ENCODE data around the gene CD151. TPM values are rescaled to one million over a fixed set of nuclear protein-coding genes. Genes with fewer than 3 reads are reported as not detected.

CD151 gene
- total RNA-seq, 1 experiment from 2014 or later = 482 TPM

DNA sequence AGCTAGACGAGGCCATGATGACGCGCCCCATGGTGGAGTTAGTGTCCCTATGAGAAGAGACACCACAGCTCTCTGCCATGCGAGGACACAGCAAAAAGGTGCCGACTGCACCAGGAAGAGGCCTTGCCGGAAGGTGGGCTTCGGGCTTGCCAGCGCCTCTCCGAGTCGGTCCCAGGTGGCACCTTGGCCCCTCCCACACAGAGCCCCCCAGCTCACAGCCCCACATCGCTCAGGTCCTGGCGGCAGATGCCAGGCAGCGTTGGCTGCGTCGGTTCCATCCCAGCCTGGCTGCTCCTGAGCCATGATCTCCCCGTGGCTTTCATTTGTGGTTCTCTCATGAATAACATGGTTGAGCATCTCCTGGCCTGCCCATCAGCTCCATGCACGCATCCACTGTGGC is 53.8 kb downstream of the CD151 start:
- H3K27me3 Mint-ChIP-seq (ENCODE audit: unreplicated experiment) = no peaks in the 10 kb centered on the region
- no peaks in the 10 kb centered on the region for H3K9me3 Mint-ChIP-seq (ENCODE audit: low read depth, unreplicated experiment)
- H3K4me1 Mint-ChIP-seq (ENCODE audit: low read depth, unreplicated experiment) = no peaks in the 10 kb centered on the region
- intact Hi-C loops (cut with micrococcal nuclease; ENCODE audit: unreplicated experiment) = no loop called here
- no peak for TF ChIP-seq CTCF (IDR thresholded peaks at IDR 0.05; ENCODE audit: unreplicated experiment)
- no TSS peak for BruUV-seq (replicated peaks)
- H3K4me3 Mint-ChIP-seq (ENCODE audit: low read depth, unreplicated experiment) = no peak overlapping the region
- peaks cover 14% of the 10 kb centered on the region for H3K36me3 Mint-ChIP-seq (ENCODE audit: insufficient read depth, unreplicated experiment)
- DNase-seq = no peak
- H3K27ac Mint-ChIP-seq (ENCODE audit: unreplicated experiment) = no peak overlapping the region
- CTCF ChIA-PET = interaction anchor here (1.0 kb wide), 1 partner anchor 27 kb away, joined by 3 read pairs; no protein-coding TSS in a partner anchor

GRCh38 chr11:887589-887988 is 54.8 kb downstream of the CD151 start:
- peaks cover 14% of the 10 kb centered on the region for H3K36me3 Mint-ChIP-seq (ENCODE audit: insufficient read depth, unreplicated experiment)
- H3K4me1 Mint-ChIP-seq (ENCODE audit: low read depth, unreplicated experiment) = no peaks in the 10 kb centered on the region
- no peak for TF ChIP-seq CTCF (IDR thresholded peaks at IDR 0.05; ENCODE audit: unreplicated experiment)
- no peaks in the 10 kb centered on the region for H3K27me3 Mint-ChIP-seq (ENCODE audit: unreplicated experiment)
- H3K27ac Mint-ChIP-seq (ENCODE audit: unreplicated experiment) = no peak overlapping the region
- CTCF ChIA-PET = no interaction called here
- no peaks in the 10 kb centered on the region for H3K9me3 Mint-ChIP-seq (ENCODE audit: low read depth, unreplicated experiment)
- H3K4me3 Mint-ChIP-seq (ENCODE audit: low read depth, unreplicated experiment) = no peak overlapping the region
- DNase-seq = no peak
- intact Hi-C loops (cut with micrococcal nuclease; ENCODE audit: unreplicated experiment) = no loop called here
- no TSS peak for BruUV-seq (replicated peaks)

Other genes with a start within 250 kb of the CD151 start
- 48.7 and 93.5 TPM in 2 replicates for gene IRF7, start 217.0 kb upstream of the CD151 start, total RNA-seq (2022)
- gene CDHR5, start 208.0 kb upstream of the CD151 start, total RNA-seq (2022) = 5.0 and 7.6 TPM in 2 replicates
- gene SCT, start 205.8 kb upstream of the CD151 start, total RNA-seq (2022) = not detected in 2 replicates
- 1.3 TPM in 2 replicates for gene DRD4, start 195.7 kb upstream of the CD151 start, total RNA-seq (2022)
- gene DEAF1, start 137.7 kb upstream of the CD151 start, total RNA-seq (2022) = 57.0 and 59.0 TPM in 2 replicates
- 21.2 and 29.9 TPM in 2 replicates for gene TMEM80, start 137.1 kb upstream of the CD151 start, total RNA-seq (2022)
- 212 and 213 TPM in 2 replicates for gene EPS8L2, start 126.7 kb upstream of the CD151 start, total RNA-seq (2022)
- gene TALDO1, start 85.5 kb upstream of the CD151 start, total RNA-seq (2022) = 359 and 379 TPM in 2 replicates
- 73.8 and 83.3 TPM in 2 replicates for gene GATD1, start 55.5 kb upstream of the CD151 start, total RNA-seq (2022)
- not detected in 2 replicates for gene CEND1, start 42.9 kb upstream of the CD151 start, total RNA-seq (2022)
- 44.5 and 53.6 TPM in 2 replicates for gene SLC25A22, start 34.7 kb upstream of the CD151 start, total RNA-seq (2022)
- 15.9 and 16.3 TPM in 2 replicates for gene PIDD1, start 27.7 kb upstream of the CD151 start, total RNA-seq (2022)
- gene RPLP2, start 23.0 kb upstream of the CD151 start, total RNA-seq (2022) = 1,351 and 1,381 TPM in 2 replicates
- gene PNPLA2, start 14.0 kb upstream of the CD151 start, total RNA-seq (2022) = 134 and 151 TPM in 2 replicates
- gene CRACR2B, start 5.0 kb upstream of the CD151 start, total RNA-seq (2022) = 33.4 and 35.3 TPM in 2 replicates
- 107 and 115 TPM in 2 replicates for gene POLR2L, start 9.6 kb downstream of the CD151 start, total RNA-seq (2022)
- gene TSPAN4, start 9.9 kb downstream of the CD151 start, total RNA-seq (2022) = 28.9 and 36.3 TPM in 2 replicates
- 134 and 150 TPM in 2 replicates for gene CHID1, start 77.9 kb downstream of the CD151 start, total RNA-seq (2022)
- gene AP2A2, start 92.9 kb downstream of the CD151 start, total RNA-seq (2022) = 82.9 and 92.9 TPM in 2 replicates
- 0.73 and 4.6 TPM in 2 replicates for gene MUC6, start 203.8 kb downstream of the CD151 start, total RNA-seq (2022)
- gene MUC2, start 241.9 kb downstream of the CD151 start, total RNA-seq (2022) = 0.05 TPM in 1 of 2 replicates, not detected in the other